ENCODE measurements around the gene NCAPD3. TPM values are rescaled to one million over a fixed set of nuclear protein-coding genes. Genes with fewer than 3 reads are reported as not detected.
"Not testable (repeated sequence)": the region's sequence is repeated elsewhere in the genome, so short reads cannot be mapped to it uniquely, and the experiment has no call there.

NCAPD3 gene
- total RNA-seq, 2 experiments from 2014 or later = 25.7 to 29.6 TPM

DNA sequence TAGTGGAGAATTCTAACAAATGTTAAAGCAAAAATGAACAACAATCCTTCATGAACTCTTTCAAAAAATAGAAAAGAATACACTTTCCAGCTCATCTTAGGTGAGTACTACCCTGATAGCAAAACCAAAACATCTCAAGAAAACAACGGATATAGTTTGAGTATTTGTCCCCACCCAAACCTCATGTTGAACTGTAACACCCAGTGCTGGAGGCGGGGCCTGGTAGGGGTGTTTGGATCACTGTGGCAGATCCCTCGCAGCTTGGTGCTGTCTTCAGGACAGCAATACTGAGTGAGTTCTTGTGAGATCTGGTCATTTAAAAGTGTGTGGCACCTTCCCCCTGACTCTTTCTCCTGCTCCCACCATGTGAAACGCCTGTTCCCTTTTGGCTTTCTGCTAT lies 27.0 kb downstream of the NCAPD3 start:
- Mint-ChIP-seq H3K27me3 (no peaks in the 10 kb centered on the region), H3K4me1 (ENCODE audit: low read depth) (peaks cover 5% of the 10 kb centered on the region), H3K27ac (peak overlapping the region; percentile 35), H3K9me3 (no peaks in the 10 kb centered on the region), H3K4me3 (peak overlapping the region; percentile 51), H3K36me3 (ENCODE audit: low read depth) (peaks cover 90% of the 10 kb centered on the region)
- Histone ChIP-seq H3K27me3 (ENCODE audit: control insufficient read depth in 1 of 2, insufficient read depth in 2 of 2, low read length in 2 of 2) (no peaks in the 10 kb centered on the region), H3K36me3 (ENCODE audit: insufficient read depth, low read length) (peaks cover 47% of the 10 kb centered on the region), H3K27ac (ENCODE audit: low read depth in 1 of 2, low read length in 2 of 2) (no peak overlapping the region), H3K9me3 (ENCODE audit: control insufficient read depth in 1 of 2, insufficient read depth in 1 of 2, low read length in 2 of 2) (no peaks in the 10 kb centered on the region), H3K4me1 (ENCODE audit: insufficient read depth, low read length) (no peaks in the 10 kb centered on the region), H3K4me3 (ENCODE audit: low read length) (no peak overlapping the region)
- ChIA-PET POLR2A (interaction anchor here (0.7 to 1.2 kb wide), 2 partner anchors 9 to 27 kb away, joined by 3 to 5 read pairs; partner anchors contain the start of genes NCAPD3 and VPS26B), CTCF (no interaction called here)
- ATAC-seq (ENCODE audit: poor library complexity) (peak; percentile 44), DNase-seq (peak in 5 of 14 experiments; percentile 8 to 58 (median 14))
- intact Hi-C loops (cut with DNase I, micrococcal nuclease) = no loop called here
- TF ChIP-seq, protein P1, sequence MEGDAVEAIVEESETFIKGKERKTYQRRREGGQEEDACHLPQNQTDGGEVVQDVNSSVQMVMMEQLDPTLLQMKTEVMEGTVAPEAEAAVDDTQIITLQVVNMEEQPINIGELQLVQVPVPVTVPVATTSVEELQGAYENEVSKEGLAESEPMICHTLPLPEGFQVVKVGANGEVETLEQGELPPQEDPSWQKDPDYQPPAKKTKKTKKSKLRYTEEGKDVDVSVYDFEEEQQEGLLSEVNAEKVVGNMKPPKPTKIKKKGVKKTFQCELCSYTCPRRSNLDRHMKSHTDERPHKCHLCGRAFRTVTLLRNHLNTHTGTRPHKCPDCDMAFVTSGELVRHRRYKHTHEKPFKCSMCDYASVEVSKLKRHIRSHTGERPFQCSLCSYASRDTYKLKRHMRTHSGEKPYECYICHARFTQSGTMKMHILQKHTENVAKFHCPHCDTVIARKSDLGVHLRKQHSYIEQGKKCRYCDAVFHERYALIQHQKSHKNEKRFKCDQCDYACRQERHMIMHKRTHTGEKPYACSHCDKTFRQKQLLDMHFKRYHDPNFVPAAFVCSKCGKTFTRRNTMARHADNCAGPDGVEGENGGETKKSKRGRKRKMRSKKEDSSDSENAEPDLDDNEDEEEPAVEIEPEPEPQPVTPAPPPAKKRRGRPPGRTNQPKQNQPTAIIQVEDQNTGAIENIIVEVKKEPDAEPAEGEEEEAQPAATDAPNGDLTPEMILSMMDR (IDR thresholded peaks at IDR 0.05) = no peak

DNA sequence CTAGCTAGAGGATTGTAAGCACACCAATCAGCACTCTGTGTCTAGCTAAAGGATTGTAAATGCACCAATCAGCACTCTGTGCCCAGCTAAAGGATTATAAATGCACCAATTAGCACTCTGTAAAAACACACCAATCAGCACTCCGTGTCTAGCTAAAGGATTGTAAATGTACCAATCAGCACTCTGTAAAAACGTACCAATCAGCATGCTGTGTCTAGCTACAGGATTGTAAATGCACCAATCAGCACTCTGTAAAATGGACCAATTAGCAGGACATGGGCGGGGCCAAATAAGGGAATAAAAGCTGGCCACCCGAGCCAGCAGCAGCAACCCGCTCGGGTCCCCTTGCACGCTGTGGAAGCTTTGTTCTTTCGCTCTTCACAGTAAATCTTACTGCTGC lies 35.7 kb downstream of the NCAPD3 start:
- intact Hi-C loops (cut with DNase I, micrococcal nuclease); H3K27ac ChIP-seq (ENCODE audit: low read depth in 1 of 2, low read length in 2 of 2); H3K4me3 ChIP-seq (ENCODE audit: low read length); H3K4me1 ChIP-seq (ENCODE audit: insufficient read depth, low read length); H3K9me3 Mint-ChIP-seq; ATAC-seq (ENCODE audit: poor library complexity); H3K4me1 Mint-ChIP-seq (ENCODE audit: low read depth); DNase-seq; H3K27ac Mint-ChIP-seq; CTCF ChIA-PET; H3K9me3 ChIP-seq (ENCODE audit: control insufficient read depth in 1 of 2, insufficient read depth in 1 of 2, low read length in 2 of 2); H3K27me3 Mint-ChIP-seq; H3K4me3 Mint-ChIP-seq; H3K27me3 ChIP-seq (ENCODE audit: control insufficient read depth in 1 of 2, insufficient read depth in 2 of 2, low read length in 2 of 2): not testable (repeated sequence)
- H3K36me3 Mint-ChIP-seq (ENCODE audit: low read depth) = peaks cover 88% of the 10 kb centered on the region
- H3K36me3 ChIP-seq (ENCODE audit: insufficient read depth, low read length) = peaks cover 79% of the 10 kb centered on the region
- POLR2A ChIA-PET = interaction anchor here (1.0 kb wide), 1 partner anchor 120 kb away, joined by 3 read pairs; no protein-coding TSS in a partner anchor

DNA sequence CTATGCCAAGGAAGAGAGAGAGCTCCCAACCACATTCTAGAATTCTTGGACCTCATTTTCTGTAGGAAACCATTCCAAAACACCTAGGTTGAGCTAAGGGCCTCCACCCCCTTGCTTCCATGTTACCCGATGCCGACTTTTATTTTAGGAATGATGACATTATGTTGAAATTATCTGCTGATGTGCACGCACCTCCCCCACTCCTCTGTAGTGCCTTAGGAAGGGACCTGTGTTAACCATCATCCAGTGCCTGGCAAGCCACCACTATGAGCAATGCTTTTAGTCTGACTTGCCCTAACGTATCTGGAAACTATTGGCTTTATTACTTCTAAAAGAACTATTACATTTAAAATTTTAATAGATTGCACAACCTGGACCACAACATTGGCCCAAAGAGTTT lies 42.1 kb downstream of the NCAPD3 start:
- Histone ChIP-seq H3K27me3 (ENCODE audit: control insufficient read depth in 1 of 2, insufficient read depth in 2 of 2, low read length in 2 of 2) (no peaks in the 10 kb centered on the region), H3K27ac (ENCODE audit: low read depth in 1 of 2, low read length in 2 of 2) (no peak overlapping the region), H3K9me3 (ENCODE audit: control insufficient read depth in 1 of 2, insufficient read depth in 1 of 2, low read length in 2 of 2) (no peaks in the 10 kb centered on the region), H3K36me3 (ENCODE audit: insufficient read depth, low read length) (peaks cover 59% of the 10 kb centered on the region), H3K4me1 (ENCODE audit: insufficient read depth, low read length) (no peaks in the 10 kb centered on the region), H3K4me3 (ENCODE audit: low read length) (no peak overlapping the region)
- Mint-ChIP-seq H3K36me3 (ENCODE audit: low read depth) (peaks cover 84% of the 10 kb centered on the region), H3K4me1 (ENCODE audit: low read depth) (no peaks in the 10 kb centered on the region), H3K9me3 (no peaks in the 10 kb centered on the region), H3K27me3 (no peaks in the 10 kb centered on the region), H3K27ac (no peak overlapping the region), H3K4me3 (no peak overlapping the region)
- no peak for ATAC-seq (ENCODE audit: poor library complexity)
- intact Hi-C loops (cut with DNase I, micrococcal nuclease) = no loop called here
- ChIA-PET CTCF (no interaction called here), POLR2A (no interaction called here)
- DNase-seq = no peak
- TF ChIP-seq, protein P1 (IDR thresholded peaks at IDR 0.05) = no peak

DNA sequence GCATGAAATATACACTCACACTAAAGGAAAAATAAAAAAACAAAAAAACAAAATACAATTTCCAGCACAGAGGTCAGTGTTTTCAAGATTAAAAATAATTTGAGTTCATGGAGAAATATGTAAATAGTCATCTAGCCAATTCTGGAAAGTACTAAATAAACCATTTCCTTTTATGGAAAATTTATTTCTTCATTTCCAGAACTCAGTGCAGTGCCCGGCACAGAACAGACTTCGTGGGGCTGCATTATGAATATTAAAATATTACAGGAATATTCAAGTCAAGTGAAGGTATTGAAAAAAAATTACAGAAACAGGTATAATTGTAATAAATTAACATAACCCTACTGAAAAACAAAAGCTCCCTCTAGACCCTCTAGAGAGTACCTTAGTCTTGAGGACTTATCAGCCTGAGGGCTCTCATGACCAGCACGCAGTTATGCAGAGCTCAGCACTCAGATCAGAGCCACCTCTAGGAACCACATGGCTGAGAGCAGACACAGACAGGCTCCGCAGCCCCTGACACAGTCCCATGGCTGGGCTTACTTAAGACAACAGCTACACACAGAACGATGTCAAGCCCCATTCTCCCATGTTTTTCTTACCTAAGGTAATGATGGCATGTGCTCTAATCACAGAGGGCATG lies 45.6 kb downstream of the NCAPD3 start:
- no peak for DNase-seq

More for the DNA sequence above, 45.6 kb downstream of the NCAPD3 start:
- H3K4me1 ChIP-seq (ENCODE audit: insufficient read depth, low read length) = no peaks in the 10 kb centered on the region
- TF ChIP-seq, protein P1 (IDR thresholded peaks at IDR 0.05) = no peak
- H3K27me3 ChIP-seq (ENCODE audit: control insufficient read depth in 1 of 2, insufficient read depth in 2 of 2, low read length in 2 of 2) = no peaks in the 10 kb centered on the region
- ATAC-seq (ENCODE audit: poor library complexity) = no peak
- Mint-ChIP-seq H3K9me3 (no peaks in the 10 kb centered on the region), H3K36me3 (ENCODE audit: low read depth) (peaks cover 89% of the 10 kb centered on the region), H3K4me1 (ENCODE audit: low read depth) (no peaks in the 10 kb centered on the region), H3K27me3 (no peaks in the 10 kb centered on the region), H3K4me3 (no peak overlapping the region), H3K27ac (no peak overlapping the region)
- no peaks in the 10 kb centered on the region for H3K9me3 ChIP-seq (ENCODE audit: control insufficient read depth in 1 of 2, insufficient read depth in 1 of 2, low read length in 2 of 2)
- POLR2A ChIA-PET = no interaction called here
- no peak overlapping the region for H3K4me3 ChIP-seq (ENCODE audit: low read length)
- peaks cover 56% of the 10 kb centered on the region for H3K36me3 ChIP-seq (ENCODE audit: insufficient read depth, low read length)
- intact Hi-C loops (cut with DNase I, micrococcal nuclease) = no loop called here
- CTCF ChIA-PET = no interaction called here
- H3K27ac ChIP-seq (ENCODE audit: low read depth in 1 of 2, low read length in 2 of 2) = no peak overlapping the region
